Stimulated activated CD4-positive, alpha-beta T cell treated with anti-CD3 and anti-CD28 coated beads, Interleukin-15, amount 100 ng/mL, for 48 hours (primary cell): ENCODE results near the gene FLNB.

ENCODE experiments used
- DNase-seq, 2 donors: peaks; one replicate each; pipeline ENCODE4 v3.0.0-alpha.2; 2020; ENCODE audit warnings: low read depth in 2 of 2

The FLNB gene

DNA sequence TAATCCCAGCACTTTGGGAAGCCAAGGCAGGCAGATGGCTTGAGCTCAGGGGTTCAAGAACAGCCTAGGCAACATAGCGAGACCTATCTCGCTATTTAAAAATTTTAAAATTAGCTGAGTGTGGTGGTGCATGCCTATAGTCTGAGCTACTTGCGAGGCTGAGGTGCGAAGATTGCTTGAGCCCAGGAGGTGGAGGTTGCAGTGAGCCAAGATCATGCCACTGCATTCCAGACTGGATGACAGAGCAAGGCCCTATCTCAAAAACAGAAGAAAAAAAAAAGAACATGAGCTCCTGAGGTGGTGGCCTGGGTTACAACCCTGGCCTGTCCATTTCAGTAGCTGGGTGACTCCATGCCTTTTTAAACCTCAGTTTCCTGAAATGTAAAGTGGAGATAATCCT is 195.3 kb downstream of the FLNB start:
- no peak for DNase-seq

DNA sequence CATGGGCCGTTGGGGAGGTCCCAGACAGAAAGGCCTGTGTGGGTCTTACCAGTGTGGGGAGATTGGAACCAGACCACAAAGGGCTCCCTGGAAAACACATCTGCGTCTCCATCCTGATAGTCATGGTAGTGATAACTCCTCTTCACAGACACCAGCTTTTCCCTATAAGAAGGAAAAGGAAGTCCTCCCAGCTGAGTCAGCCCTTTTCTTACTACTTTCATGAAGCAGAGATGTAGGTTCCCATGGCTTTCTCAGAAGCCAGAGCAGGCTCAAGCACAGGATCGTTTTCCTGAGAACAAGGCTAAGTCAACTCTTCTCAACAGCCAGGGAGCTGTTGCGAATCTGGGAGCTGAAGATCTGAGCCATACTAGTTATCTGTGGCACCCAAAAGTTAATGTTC is 196.5 kb downstream of the FLNB start:
- DNase-seq = no peak

DNA sequence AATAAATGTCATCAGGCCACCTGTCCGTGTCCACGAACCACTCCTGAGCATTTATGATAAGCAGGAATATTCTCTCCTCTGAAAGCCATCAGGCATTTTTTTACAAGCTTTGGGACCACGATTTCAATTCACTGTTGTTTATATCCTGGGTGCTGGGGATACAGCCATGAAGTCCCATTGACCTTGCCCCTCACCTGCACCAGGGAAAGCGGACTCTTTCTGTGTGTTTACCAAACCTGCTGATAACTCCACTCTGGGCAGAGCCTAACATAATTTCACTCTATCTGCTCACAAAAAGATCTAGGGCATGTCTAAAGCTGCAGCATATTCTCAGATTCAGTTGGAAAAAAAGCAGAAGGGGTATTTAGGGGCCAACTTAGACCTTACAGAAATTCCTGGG is 197.8 kb downstream of the FLNB start:
- no peak for DNase-seq

- peak in 1 of 2 donors; percentile 25 for DNase-seq
These were observed 198.3 kb downstream of the FLNB start for GRCh38 chr3:58206406-58207011.

- DNase-seq = no peak
These were observed 199.7 kb downstream of the FLNB start for GRCh38 chr3:58207954-58208353.

GRCh38 chr3:58209933-58210332 is 201.7 kb downstream of the FLNB start:
- no peak for DNase-seq

GRCh38 chr3:58210761-58211460 is 202.7 kb downstream of the FLNB start, which contains the start of gene DNASE1L3:
Gene DNASE1L3 (minus strand): TSS chr3:58210972. CDS start chr3:58210906, 66 bp downstream.
- no peak for DNase-seq

GRCh38 chr3:58214484-58215316 is 206.5 kb downstream of the FLNB start:
- DNase-seq = peak; percentile 28 to 45

GRCh38 chr3:58215317-58216025 is 207.2 kb downstream of the FLNB start:
- DNase-seq = no peak

DNA sequence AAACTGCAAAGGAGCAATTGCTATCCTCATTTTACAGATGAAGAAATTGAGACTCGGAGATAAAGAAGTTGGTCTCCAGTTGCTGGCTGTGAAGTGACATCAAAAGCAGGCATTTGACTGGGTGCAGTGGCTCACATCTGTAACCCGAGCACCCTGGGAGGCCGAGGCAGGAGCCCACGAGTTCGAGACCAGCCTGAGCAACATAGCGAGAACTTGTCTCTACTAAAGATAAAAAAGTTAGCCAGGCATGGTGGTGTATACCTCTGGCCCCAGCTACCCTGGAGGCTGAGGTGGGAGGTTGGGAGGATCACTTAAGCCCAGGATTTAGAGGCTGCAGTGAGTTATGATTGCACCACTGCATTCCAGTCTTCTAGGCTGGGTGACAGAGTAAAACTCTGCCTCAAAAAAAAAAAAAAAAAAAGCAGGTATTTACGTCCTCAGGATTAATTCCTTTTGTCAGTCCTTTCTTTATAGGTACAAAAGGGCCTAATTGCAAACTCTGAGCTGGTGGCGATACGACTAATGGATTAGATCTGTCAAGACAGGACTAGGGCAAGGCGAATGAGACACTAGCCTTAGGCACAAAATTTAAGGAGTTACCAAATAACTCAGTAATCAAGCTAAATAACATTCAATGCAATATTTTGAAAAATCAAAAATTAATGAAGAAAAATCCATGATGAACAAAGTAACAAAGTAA is 208.4 kb downstream of the FLNB start:
- no peak for DNase-seq

DNA sequence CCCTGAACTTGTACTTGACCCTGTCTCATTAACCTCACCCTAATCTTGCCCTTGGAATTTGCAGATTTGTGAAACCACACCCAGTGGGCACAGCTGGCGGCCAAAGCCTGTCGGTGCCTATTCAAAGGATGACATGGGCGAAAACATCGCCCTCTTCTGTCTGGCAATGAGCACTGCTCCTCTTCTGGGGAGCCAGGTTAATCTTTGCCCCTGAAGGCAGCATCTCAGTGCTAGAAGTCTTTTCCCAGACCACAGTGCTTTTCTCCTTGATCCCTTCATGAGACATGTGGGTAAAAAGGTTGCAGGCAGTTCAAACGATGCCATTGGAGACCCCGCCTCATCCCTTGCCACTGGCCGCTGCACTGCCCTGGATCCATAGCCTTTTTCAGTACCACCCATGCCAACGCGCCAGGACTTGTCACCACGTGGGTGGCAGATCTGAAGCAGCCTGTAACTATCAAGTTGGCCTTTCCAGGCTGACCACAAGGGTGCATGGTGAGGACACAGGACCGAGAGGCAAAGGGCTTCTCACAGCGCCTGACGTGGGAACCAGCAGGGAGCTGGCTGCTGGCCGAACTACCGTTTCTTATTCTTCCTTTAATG is 209.1 kb downstream of the FLNB start:
- DNase-seq = peak; percentile 25 to 45

- no peak for DNase-seq
These were observed 210.7 kb downstream of the FLNB start for GRCh38 chr3:58218904-58219303.
